Neural crest cell (in vitro differentiated cells): Measurements from ENCODE around the gene RNF43. TPM values are rescaled to one million over a fixed set of nuclear protein-coding genes. Genes with fewer than 3 reads are reported as not detected.
"Not testable (repeated sequence)": the region's sequence is repeated elsewhere in the genome, so short reads cannot be mapped to it uniquely, and the experiment has no call there.

Experiments used
- DNase-seq: peaks from one replicate; pipeline ENCODE4 v3.0.0; 2021; ENCODE audit warnings: low read depth, mixed read lengths, low spot score
- H3K27ac Mint-ChIP-seq: one replicate; pipeline ENCODE4 v1.8.0; 2021; ENCODE audit warnings: mild to moderate bottlenecking, mixed read lengths; ENCODE audit not compliant: unreplicated experiment
- H3K27me3 Mint-ChIP-seq: 2 replicates; pipeline ENCODE4 v1.8.0; 2021; ENCODE audit warnings: low read depth, mild to moderate bottlenecking, mixed read lengths
- H3K36me3 Mint-ChIP-seq: 2 replicates; pipeline ENCODE4 v1.8.0; 2021; ENCODE audit warnings: low read depth, mild to moderate bottlenecking, mixed read lengths
- H3K4me1 Mint-ChIP-seq: 2 replicates; pipeline ENCODE4 v1.8.0; 2021; ENCODE audit warnings: mixed read lengths
- H3K4me3 Mint-ChIP-seq: one replicate; pipeline ENCODE4 v1.8.0; 2021; ENCODE audit warnings: mild to moderate bottlenecking, mixed read lengths
- H3K9me3 Mint-ChIP-seq: 2 replicates; pipeline ENCODE4 v1.8.0; 2021; ENCODE audit warnings: mixed read lengths
- CTCF ChIP-seq: fragments of 200-600 bp; sonication (generic); conservative IDR thresholded peaks from 2 replicates; pipeline ENCODE4 v1.5.0; 2021; ENCODE audit warnings: antibody characterized with exemption, mild to moderate bottlenecking
- total RNA-seq: library from RNA; stranded (reverse); gene quantifications from 2 replicates; pipeline ENCODE4 v1.2.1, GENCODE V29; 2021

Gene RNF43
- total RNA-seq, 1 donor from 2014 or later, result 2.0 TPM

GRCh38 chr17:58399974-58400373, 17.4 kb downstream of the RNF43 start:
- Mint-ChIP-seq H3K4me3 (no peak overlapping the region), H3K27me3 (no peaks in the 10 kb centered on the region), H3K4me1 (peaks cover 33% of the 10 kb centered on the region), H3K9me3 (no peaks in the 10 kb centered on the region), H3K27ac (no peak overlapping the region), H3K36me3 (no peaks in the 10 kb centered on the region)
- no peak for TF ChIP-seq CTCF
- DNase-seq, result no peak

- no peak for TF ChIP-seq CTCF
- Mint-ChIP-seq H3K36me3 (no peaks in the 10 kb centered on the region), H3K4me1 (peaks cover 27% of the 10 kb centered on the region), H3K27ac (no peak overlapping the region), H3K27me3 (no peaks in the 10 kb centered on the region), H3K9me3 (no peaks in the 10 kb centered on the region), H3K4me3 (no peak overlapping the region)
- DNase-seq, result no peak
Observed at GRCh38 chr17:58398574-58399266, 18.6 kb downstream of the RNF43 start.

- not testable (repeated sequence) for DNase-seq, H3K9me3 Mint-ChIP-seq, H3K36me3 Mint-ChIP-seq, H3K27me3 Mint-ChIP-seq, H3K27ac Mint-ChIP-seq, H3K4me3 Mint-ChIP-seq
- peaks cover 14% of the 10 kb centered on the region for H3K4me1 Mint-ChIP-seq
Observed at GRCh38 chr17:58397421-58397820, 19.9 kb downstream of the RNF43 start.

- DNase-seq, result no peak
- Mint-ChIP-seq H3K36me3 (no peaks in the 10 kb centered on the region), H3K9me3 (no peaks in the 10 kb centered on the region), H3K4me3 (no peak overlapping the region), H3K4me1 (peaks cover 13% of the 10 kb centered on the region), H3K27ac (no peak overlapping the region), H3K27me3 (no peaks in the 10 kb centered on the region)
- no peak for TF ChIP-seq CTCF
Observed at GRCh38 chr17:58396173-58396572, 21.2 kb downstream of the RNF43 start.

GRCh38 chr17:58394534-58395223, 22.7 kb downstream of the RNF43 start:
- Mint-ChIP-seq H3K9me3 (no peaks in the 10 kb centered on the region), H3K27me3 (no peaks in the 10 kb centered on the region), H3K27ac (no peak overlapping the region), H3K4me3 (no peak overlapping the region), H3K4me1 (peaks cover 13% of the 10 kb centered on the region), H3K36me3 (no peaks in the 10 kb centered on the region)
- TF ChIP-seq CTCF, result no peak
- DNase-seq, result no peak

GRCh38 chr17:58391302-58391984, 25.9 kb downstream of the RNF43 start:
- peaks cover 20% of the 10 kb centered on the region for H3K4me1 Mint-ChIP-seq
- H3K27me3 Mint-ChIP-seq, result no peaks in the 10 kb centered on the region
- no peaks in the 10 kb centered on the region for H3K9me3 Mint-ChIP-seq
- H3K36me3 Mint-ChIP-seq, result no peaks in the 10 kb centered on the region
- no peak overlapping the region for H3K27ac Mint-ChIP-seq
- no peak overlapping the region for H3K4me3 Mint-ChIP-seq
- no peak for DNase-seq
- TF ChIP-seq CTCF, result no peak
